Measurements from ENCODE around the gene RBMY1D.
"Not testable (repeated sequence)": the region's sequence is repeated elsewhere in the genome, so short reads cannot be mapped to it uniquely, and the experiment has no call there.

RBMY1D gene

GRCh38 chrY:21894426-21894825 is at the start of gene RBMY1D:
Gene RBMY1D (minus strand): TSS chrY:21894526. CDS start chrY:21892513, 2,013 bp downstream.
- DNase-seq (ENCODE audit: low spot score); H3K27ac ChIP-seq; POLR2A ChIA-PET (ENCODE audit: low non-redundant PET); CTCF ChIA-PET: not testable (repeated sequence)

- H3K27ac ChIP-seq; DNase-seq (ENCODE audit: low spot score); POLR2A ChIA-PET (ENCODE audit: low non-redundant PET); CTCF ChIA-PET: not testable (repeated sequence)
Observed at GRCh38 chrY:21917932-21918331, 23.6 kb upstream of the RBMY1D start, which contains the start of gene RBMY1E. Gene RBMY1E (minus strand): TSS chrY:21918032. CDS start chrY:21916054, 1,978 bp downstream.

- POLR2A ChIA-PET (ENCODE audit: low non-redundant PET); DNase-seq (ENCODE audit: low spot score); H3K27ac ChIP-seq; CTCF ChIA-PET: not testable (repeated sequence)
Observed at GRCh38 chrY:21869407-21870076, 24.8 kb downstream of the RBMY1D start.

- no peak overlapping the region for H3K27ac ChIP-seq
- POLR2A ChIA-PET (ENCODE audit: low non-redundant PET): no interaction called here
- CTCF ChIA-PET: no interaction called here
- TF ChIP-seq CTCF (conservative IDR thresholded peaks at IDR 0.05; ENCODE audit: low read depth): no peak
- DNase-seq (ENCODE audit: low spot score): no peak
Observed at GRCh38 chrY:21845481-21845880, 48.8 kb downstream of the RBMY1D start.

GRCh38 chrY:21842090-21842489 is 52.2 kb downstream of the RBMY1D start:
- ChIA-PET CTCF (no interaction called here), POLR2A (ENCODE audit: low non-redundant PET) (no interaction called here)
- no peak overlapping the region for H3K27ac ChIP-seq
- no peak for TF ChIP-seq CTCF (conservative IDR thresholded peaks at IDR 0.05; ENCODE audit: low read depth)
- DNase-seq (ENCODE audit: low spot score): no peak

- H3K27ac ChIP-seq: no peak overlapping the region
- TF ChIP-seq CTCF (conservative IDR thresholded peaks at IDR 0.05; ENCODE audit: low read depth): no peak
- DNase-seq (ENCODE audit: low spot score): no peak
- CTCF ChIA-PET: no interaction called here
- POLR2A ChIA-PET (ENCODE audit: low non-redundant PET): no interaction called here
Observed at GRCh38 chrY:21839489-21839888, 54.8 kb downstream of the RBMY1D start.

- TF ChIP-seq CTCF (conservative IDR thresholded peaks at IDR 0.05; ENCODE audit: low read depth): no peak
- no peak overlapping the region for H3K27ac ChIP-seq
- DNase-seq (ENCODE audit: low spot score): no peak
- ChIA-PET CTCF (no interaction called here), POLR2A (ENCODE audit: low non-redundant PET) (no interaction called here)
Observed at GRCh38 chrY:21836343-21836742, 58.0 kb downstream of the RBMY1D start.

- CTCF ChIA-PET: no interaction called here
- POLR2A ChIA-PET (ENCODE audit: low non-redundant PET): no interaction called here
- no peak for TF ChIP-seq CTCF (conservative IDR thresholded peaks at IDR 0.05; ENCODE audit: low read depth)
- DNase-seq (ENCODE audit: low spot score): no peak
- no peak overlapping the region for H3K27ac ChIP-seq
Observed at GRCh38 chrY:21835052-21835451, 59.3 kb downstream of the RBMY1D start.

Measured in RWPE1 (cell line).